ENCODE results near the gene LYPD3. TPM values are rescaled to one million over a fixed set of nuclear protein-coding genes. Genes with fewer than 3 reads are reported as not detected.
"Not testable (repeated sequence)": the region's sequence is repeated elsewhere in the genome, so short reads cannot be mapped to it uniquely, and the experiment has no call there.

The LYPD3 gene
- total RNA-seq = 0.17 and 0.33 TPM in 2 replicates

- no peak for DNase-seq
Observed at GRCh38 chr19:43465468-43466120, at the start of gene LYPD3. Gene LYPD3 (minus strand): TSS chr19:43465608. CDS start chr19:43465571, 37 bp downstream.

GRCh38 chr19:43512399-43512798, 47.0 kb upstream of the LYPD3 start:
- DNase-seq = not testable (repeated sequence)

GRCh38 chr19:43511324-43511723, 45.9 kb upstream of the LYPD3 start:
- DNase-seq = no peak

GRCh38 chr19:43510713-43511112, 45.3 kb upstream of the LYPD3 start:
- no peak for DNase-seq

GRCh38 chr19:43507880-43508279, 42.5 kb upstream of the LYPD3 start:
- no peak for DNase-seq

- DNase-seq = no peak
Observed at GRCh38 chr19:43506629-43507028, 41.2 kb upstream of the LYPD3 start.

GRCh38 chr19:43505941-43506340, 40.5 kb upstream of the LYPD3 start:
- no peak for DNase-seq

GRCh38 chr19:43505186-43505456, 39.7 kb upstream of the LYPD3 start:
- no peak for DNase-seq

- DNase-seq = peak; percentile 39
Observed at GRCh38 chr19:43504426-43505185, 39.2 kb upstream of the LYPD3 start, which contains the start of gene PHLDB3. Gene PHLDB3 (minus strand): TSS chr19:43504746. CDS start chr19:43504118, 628 bp downstream.

GRCh38 chr19:43503501-43504425, 38.4 kb upstream of the LYPD3 start:
- DNase-seq = peak; percentile 94

GRCh38 chr19:43502419-43502976, 37.1 kb upstream of the LYPD3 start:
- DNase-seq = no peak

- no peak for DNase-seq
Observed at GRCh38 chr19:43501661-43502418, 36.4 kb upstream of the LYPD3 start.

GRCh38 chr19:43499042-43499441, 33.6 kb upstream of the LYPD3 start:
- no peak for DNase-seq

- DNase-seq = no peak
Observed at GRCh38 chr19:43498233-43498842, 32.9 kb upstream of the LYPD3 start.

- no peak for DNase-seq
Observed at GRCh38 chr19:43496960-43497359, 31.6 kb upstream of the LYPD3 start.

GRCh38 chr19:43495082-43495481, 29.7 kb upstream of the LYPD3 start:
- no peak for DNase-seq

- no peak for DNase-seq
Observed at GRCh38 chr19:43490759-43491158, 25.4 kb upstream of the LYPD3 start.

- DNase-seq = no peak
Observed at GRCh38 chr19:43489979-43490599, 24.7 kb upstream of the LYPD3 start.

- no peak for DNase-seq
Observed at GRCh38 chr19:43489310-43489709, 23.9 kb upstream of the LYPD3 start.

GRCh38 chr19:43488179-43488578, 22.8 kb upstream of the LYPD3 start:
- DNase-seq = no peak

- DNase-seq = no peak
Observed at GRCh38 chr19:43486412-43486811, 21.0 kb upstream of the LYPD3 start.

Measured in dermis blood vessel endothelial cell (primary cell).